Measurements from ENCODE around the gene FEN1. TPM values are rescaled to one million over a fixed set of nuclear protein-coding genes. Genes with fewer than 3 reads are reported as not detected.

The FEN1 gene
- total RNA-seq, 4 donors from 2014 or later = 4.5 to 11.0 (median 4.6) TPM

DNA sequence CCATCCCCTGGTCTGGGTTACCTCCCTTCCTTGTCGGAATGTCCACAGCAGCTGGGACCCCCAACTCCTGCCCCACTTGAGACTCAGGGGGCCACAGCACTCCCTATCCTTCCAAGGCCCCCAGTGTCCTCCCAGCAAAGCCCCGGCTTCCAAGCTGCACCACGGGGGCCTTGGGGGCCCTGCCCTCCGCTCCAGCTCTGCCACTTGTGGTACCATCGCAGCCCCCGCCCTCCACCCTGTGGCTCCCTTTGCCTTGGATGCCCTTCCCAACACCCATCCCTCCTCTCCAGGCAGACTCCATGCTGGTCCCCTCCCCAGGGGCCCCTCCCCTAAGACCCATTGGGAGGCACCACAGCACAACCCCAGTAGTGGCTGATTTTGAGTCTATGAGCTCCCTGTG lies 17.6 kb upstream of the FEN1 start:
- Histone ChIP-seq H3K36me3 (peaks cover 0 to 21% (median 0%) of the 10 kb centered on the region in 3 donors), H3K9me3 (no peaks in the 10 kb centered on the region), H3K27me3 (no peaks in the 10 kb centered on the region), H3K4me3 (no peak overlapping the region), H3K27ac (no peak overlapping the region), H3K4me1 (peaks cover 0 to 19% (median 5%) of the 10 kb centered on the region in 4 donors)
- WGBS, 2 donors = 92 to 96% methylated on average over 6 of the region's 6 CpGs
- TF ChIP-seq, protein P1, sequence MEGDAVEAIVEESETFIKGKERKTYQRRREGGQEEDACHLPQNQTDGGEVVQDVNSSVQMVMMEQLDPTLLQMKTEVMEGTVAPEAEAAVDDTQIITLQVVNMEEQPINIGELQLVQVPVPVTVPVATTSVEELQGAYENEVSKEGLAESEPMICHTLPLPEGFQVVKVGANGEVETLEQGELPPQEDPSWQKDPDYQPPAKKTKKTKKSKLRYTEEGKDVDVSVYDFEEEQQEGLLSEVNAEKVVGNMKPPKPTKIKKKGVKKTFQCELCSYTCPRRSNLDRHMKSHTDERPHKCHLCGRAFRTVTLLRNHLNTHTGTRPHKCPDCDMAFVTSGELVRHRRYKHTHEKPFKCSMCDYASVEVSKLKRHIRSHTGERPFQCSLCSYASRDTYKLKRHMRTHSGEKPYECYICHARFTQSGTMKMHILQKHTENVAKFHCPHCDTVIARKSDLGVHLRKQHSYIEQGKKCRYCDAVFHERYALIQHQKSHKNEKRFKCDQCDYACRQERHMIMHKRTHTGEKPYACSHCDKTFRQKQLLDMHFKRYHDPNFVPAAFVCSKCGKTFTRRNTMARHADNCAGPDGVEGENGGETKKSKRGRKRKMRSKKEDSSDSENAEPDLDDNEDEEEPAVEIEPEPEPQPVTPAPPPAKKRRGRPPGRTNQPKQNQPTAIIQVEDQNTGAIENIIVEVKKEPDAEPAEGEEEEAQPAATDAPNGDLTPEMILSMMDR (IDR thresholded peaks at IDR 0.05) = no peak
- TF ChIP-seq EP300 (IDR thresholded peaks at IDR 0.05) (no peak), POLR2A (IDR thresholded peaks at IDR 0.05) (no peak)
- DNase-seq (ENCODE audit: low spot score in 2 of 2) = no peak

DNA sequence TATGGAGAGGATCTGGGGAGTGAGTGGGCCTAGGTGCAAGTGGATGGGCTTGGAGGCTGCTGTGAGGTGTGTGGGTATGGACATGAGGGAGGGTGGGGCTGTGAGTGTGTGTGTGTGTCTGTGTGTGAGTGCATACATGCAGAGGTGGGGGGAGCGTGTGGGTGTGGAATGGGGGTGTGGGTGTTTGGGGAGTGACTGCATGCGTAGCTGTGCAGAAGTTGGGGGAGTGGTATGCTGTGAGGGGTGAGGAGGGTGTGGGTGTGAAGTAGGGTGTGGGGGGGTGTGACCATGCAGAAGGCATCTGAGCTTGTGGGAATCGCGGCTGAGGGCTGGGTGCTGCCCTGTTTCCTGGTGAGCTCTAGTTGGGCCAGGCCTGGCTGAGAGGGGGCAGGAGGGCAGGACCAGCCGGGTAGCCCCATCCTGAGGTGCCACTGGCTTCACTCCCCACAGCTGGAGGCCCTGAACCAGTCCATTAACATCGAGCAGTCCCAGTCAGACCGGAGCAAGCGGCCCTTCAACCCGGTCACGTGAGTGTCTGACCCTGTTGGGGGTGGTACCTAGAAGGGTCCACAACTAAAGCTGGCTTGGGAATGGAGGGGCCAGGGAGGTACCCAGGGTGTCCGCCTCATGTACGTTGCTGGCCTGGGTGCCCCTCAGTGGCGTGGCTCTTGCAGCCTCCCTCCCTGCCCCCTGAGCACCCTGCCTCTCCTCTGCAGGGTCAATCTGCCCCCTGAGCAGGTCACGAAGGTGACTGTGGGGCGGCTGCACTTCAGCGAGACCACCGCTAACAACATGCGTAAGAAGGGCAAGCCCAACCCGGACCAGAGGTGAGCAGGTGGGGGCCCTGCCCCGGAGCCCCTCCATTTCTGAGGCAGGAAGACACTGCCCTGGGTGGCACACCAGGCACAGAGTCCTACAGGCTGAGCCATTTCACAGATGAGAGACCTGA lies 16.8 kb upstream of the FEN1 start:
- Histone ChIP-seq H3K27ac (no peak overlapping the region), H3K9me3 (no peaks in the 10 kb centered on the region), H3K4me1 (peaks cover 0 to 19% (median 5%) of the 10 kb centered on the region in 4 donors), H3K27me3 (no peaks in the 10 kb centered on the region), H3K36me3 (peaks cover 0 to 26% (median 0%) of the 10 kb centered on the region in 3 donors), H3K4me3 (no peak overlapping the region)
- TF ChIP-seq, protein P1 (IDR thresholded peaks at IDR 0.05) = no peak
- TF ChIP-seq EP300 (IDR thresholded peaks at IDR 0.05) = no peak
- TF ChIP-seq POLR2A (IDR thresholded peaks at IDR 0.05) = no peak
- DNase-seq (ENCODE audit: low spot score in 2 of 2) = no peak
- 64 to 79% methylated on average over 8 to 20 of the region's 20 CpGs for WGBS, 2 donors

DNA sequence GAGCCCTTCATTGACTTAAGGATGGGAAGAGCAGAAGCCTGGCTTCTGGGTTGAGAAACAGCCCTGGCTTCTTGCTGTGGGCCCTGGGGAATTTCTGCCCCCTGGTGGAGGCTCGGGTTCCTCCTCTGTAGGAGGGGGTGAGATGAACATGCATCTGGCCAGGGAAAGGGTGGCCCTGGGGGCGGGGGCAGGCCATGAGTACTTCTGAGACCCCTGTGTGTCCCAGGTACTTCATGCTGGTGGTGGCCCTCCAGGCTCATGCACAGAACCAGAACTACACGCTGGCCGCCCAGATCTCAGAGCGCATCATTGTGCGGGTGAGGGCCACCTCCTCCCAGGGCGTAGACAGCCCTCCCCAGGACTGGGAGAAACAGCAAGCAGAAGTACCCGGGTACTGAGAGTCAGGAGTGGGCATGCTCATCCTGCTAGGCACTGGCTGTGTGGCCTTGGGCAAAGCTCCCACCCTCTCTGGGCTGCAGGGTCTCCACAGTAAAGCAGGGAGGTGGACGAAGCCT lies 16.1 kb upstream of the FEN1 start:
- no peak for TF ChIP-seq POLR2A (IDR thresholded peaks at IDR 0.05)
- TF ChIP-seq, protein P1 (IDR thresholded peaks at IDR 0.05) = peak; percentile 45 to 65 (median 57)
- peak in 1 of 2 donors; percentile 26 for DNase-seq (ENCODE audit: low spot score in 2 of 2)
- Histone ChIP-seq H3K9me3 (no peaks in the 10 kb centered on the region), H3K27me3 (no peaks in the 10 kb centered on the region), H3K36me3 (peaks cover 0 to 32% (median 0%) of the 10 kb centered on the region in 3 donors), H3K27ac (no peak overlapping the region), H3K4me1 (peaks cover 0 to 19% (median 5%) of the 10 kb centered on the region in 4 donors), H3K4me3 (no peak overlapping the region)
- WGBS, 2 donors = 58 to 60% methylated on average over 7 to 8 of the region's 9 CpGs

DNA sequence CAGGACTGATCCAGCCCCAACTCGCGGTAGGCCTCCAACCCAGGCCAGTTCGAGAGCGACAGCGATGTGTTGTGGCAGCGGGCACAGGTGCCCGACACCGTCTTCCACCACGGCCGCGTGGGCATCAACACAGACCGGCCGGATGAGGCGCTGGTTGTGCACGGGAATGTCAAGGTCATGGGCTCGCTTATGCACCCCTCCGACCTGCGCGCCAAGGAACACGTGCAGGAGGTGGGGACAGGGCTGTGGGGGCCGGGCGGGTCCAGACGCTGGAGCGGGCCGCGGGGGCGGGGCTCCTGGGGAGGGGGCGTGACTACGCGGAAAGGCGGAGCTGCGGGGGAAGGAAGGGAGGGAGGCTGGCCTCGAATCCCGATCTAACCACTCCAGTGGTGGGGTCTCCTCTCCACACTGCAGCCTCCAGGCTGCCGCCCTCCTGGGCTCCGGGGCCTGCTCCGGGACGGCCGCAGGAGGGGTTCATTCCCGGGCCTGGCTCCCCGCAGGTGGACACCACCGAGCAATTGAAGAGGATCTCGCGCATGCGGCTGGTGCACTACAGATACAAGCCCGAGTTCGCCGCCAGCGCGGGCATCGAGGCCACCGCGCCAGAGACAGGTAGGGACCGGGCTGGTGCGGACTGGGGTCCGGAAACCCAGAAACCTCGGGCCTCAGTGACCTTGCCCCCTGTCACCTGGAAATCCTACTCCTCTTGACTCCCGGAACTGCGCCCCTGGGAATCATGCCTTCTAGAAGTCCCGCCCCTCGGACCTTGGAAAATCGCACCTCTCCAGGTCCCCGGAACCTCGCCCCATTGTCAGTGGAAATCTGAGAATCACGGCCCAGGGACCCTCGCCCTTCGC lies 15.2 kb upstream of the FEN1 start:
- H3K4me3 ChIP-seq = peak overlapping the region in 2 of 4 donors; percentile 22 to 26
- TF ChIP-seq POLR2A (IDR thresholded peaks at IDR 0.05) (no peak), EP300 (IDR thresholded peaks at IDR 0.05) (no peak)
- TF ChIP-seq, protein P1 (IDR thresholded peaks at IDR 0.05) = no peak
- peaks cover 0 to 41% (median 0%) of the 10 kb centered on the region in 3 donors for H3K36me3 ChIP-seq
- no peaks in the 10 kb centered on the region for H3K27me3 ChIP-seq
- peaks cover 0 to 19% (median 5%) of the 10 kb centered on the region in 4 donors for H3K4me1 ChIP-seq
- H3K9me3 ChIP-seq = no peaks in the 10 kb centered on the region
- no peak overlapping the region for H3K27ac ChIP-seq
- WGBS, 2 donors = 36 to 44% methylated on average over 41 to 44 of the region's 67 CpGs
- peak in 1 of 2 donors; percentile 21 for DNase-seq (ENCODE audit: low spot score in 2 of 2)
